IMR-90 (cell line): ENCODE data around the gene ERCC6. TPM values are rescaled to one million over a fixed set of nuclear protein-coding genes. Genes with fewer than 3 reads are reported as not detected.

Experiments used
- ATAC-seq: fragments of 200-7000 bp; cut with Tn5 transposase; 2 replicates; pipeline ENCODE4 v1.9.1; 2020; ENCODE audit warnings: low read depth, mild to moderate bottlenecking, moderate library complexity
- BruUV-seq: library from RNA; stranded (reverse); fragments of 400-500 nt; replicated peaks from 2 replicates; lab custom pipeline; 2021; lab: Mats Ljungman, UMichigan
- CTCF ChIA-PET: fragments of 300-600 bp; formaldehyde crosslinking; extraction: SDS; loops from one replicate; lab custom pipeline; 2021; ENCODE audit warnings: antibody characterized with exemption; lab: Yijun Ruan, JAX
- POLR2A ChIA-PET: fragments of 300-600 bp; sonication (Branson Sonifier 250); formaldehyde crosslinking; loops from one replicate; lab custom pipeline; 2022; ENCODE audit warnings: antibody characterized with exemption; ENCODE audit not compliant: unreplicated experiment; lab: Charles Lee
- DNase-seq: peaks from one replicate; pipeline ENCODE4 v3.0.0; 2013
- H2AFZ ChIP-seq: replicated peaks from 2 replicates; pipeline ENCODE3; 2013; ENCODE audit warnings: low read length, mild to moderate bottlenecking; ENCODE audit not compliant: poor library complexity
- H2AK5ac ChIP-seq: 2 replicates; pipeline ENCODE4 v1.6.1; 2013; ENCODE audit warnings: low read depth, low read length, inconsistent platforms
- H2AK9ac ChIP-seq: replicated peaks from 2 replicates; pipeline ENCODE3; 2013; ENCODE audit warnings: mild to moderate bottlenecking, low read depth, low read length, moderate library complexity; ENCODE audit not compliant: poor library complexity
- H2BK120ac ChIP-seq: 2 replicates; pipeline ENCODE4 v1.6.1; 2013; ENCODE audit warnings: low read depth, low read length, inconsistent platforms
- H2BK15ac ChIP-seq: 3 replicates; pipeline ENCODE4 v1.6.1; 2013; ENCODE audit warnings: low read depth, low read length, inconsistent platforms
- H2BK20ac ChIP-seq: 2 replicates; pipeline ENCODE4 v1.6.1; 2013; ENCODE audit warnings: low read depth, mild to moderate bottlenecking, inconsistent platforms, low read length, moderate library complexity
- H2BK5ac ChIP-seq: 2 replicates; pipeline ENCODE4 v1.6.1; 2013; ENCODE audit warnings: mild to moderate bottlenecking, low read depth, low read length, inconsistent platforms; ENCODE audit not compliant: poor library complexity, severe bottlenecking
- H3K14ac ChIP-seq: replicated peaks from 2 replicates; pipeline ENCODE4 v1.6.1; 2013; ENCODE audit warnings: low read depth, low read length, inconsistent platforms
- H3K18ac ChIP-seq: 2 replicates; pipeline ENCODE4 v1.6.1; 2013; ENCODE audit warnings: low read depth, low read length, control low read depth
- H3K23ac ChIP-seq: 2 replicates; pipeline ENCODE4 v1.6.1; 2013; ENCODE audit warnings: low read depth, low read length, inconsistent platforms
- H3K27ac ChIP-seq: 2 replicates; pipeline ENCODE4 v1.5.1; 2013; ENCODE audit warnings: mild to moderate bottlenecking, control low read depth, low read length; ENCODE audit not compliant: insufficient read depth
- H3K27me3 ChIP-seq: 2 replicates; pipeline ENCODE4 v1.6.1; 2013; ENCODE audit warnings: low read length; ENCODE audit not compliant: control insufficient read depth, insufficient read depth
- H3K36me3 ChIP-seq: 2 replicates; pipeline ENCODE4 v1.6.1; 2013; ENCODE audit warnings: low read length, mixed read lengths; ENCODE audit not compliant: control insufficient read depth, insufficient read depth
- H3K4ac ChIP-seq: 2 replicates; pipeline ENCODE4 v1.6.1; 2013; ENCODE audit warnings: low read depth, low read length, inconsistent platforms
- H3K4me1 ChIP-seq: 2 replicates; pipeline ENCODE4 v1.6.1; 2013; ENCODE audit warnings: low read length, mixed read lengths; ENCODE audit not compliant: control insufficient read depth, insufficient read depth
- H3K4me2 ChIP-seq: 2 replicates; pipeline ENCODE4 v1.6.1; 2013; ENCODE audit warnings: low read depth, mild to moderate bottlenecking, control low read depth, low read length, moderate library complexity
- H3K4me3 ChIP-seq: 2 replicates; pipeline ENCODE4 v1.5.1; 2013; ENCODE audit warnings: low read depth, mild to moderate bottlenecking, control low read depth, low read length, moderate library complexity; ENCODE audit not compliant: insufficient read depth
- H3K56ac ChIP-seq: 2 replicates; pipeline ENCODE4 v1.6.1; 2013; ENCODE audit warnings: low read length, inconsistent platforms; ENCODE audit not compliant: insufficient read depth; ENCODE audit errors: extremely low read depth
- H3K79me1 ChIP-seq, 2 experiments: 2 replicates each; pipeline ENCODE4 v1.6.1; 2013; ENCODE audit warnings: low read length in 2 of 2, inconsistent platforms in 1 of 2, low read depth in 1 of 2
- H3K9ac ChIP-seq: 2 replicates; pipeline ENCODE4 v1.6.1; 2013; ENCODE audit warnings: low read depth, low read length, control low read depth
- H3K9me1 ChIP-seq: 2 replicates; pipeline ENCODE4 v1.6.1; 2013; ENCODE audit warnings: low read length, inconsistent platforms; ENCODE audit not compliant: insufficient read depth
- H3K9me3 ChIP-seq: 2 replicates; pipeline ENCODE4 v1.6.1; 2013; ENCODE audit warnings: low read length; ENCODE audit not compliant: control insufficient read depth, insufficient read depth
- H4K20me1 ChIP-seq: 2 replicates; pipeline ENCODE4 v1.6.1; 2013; ENCODE audit warnings: low read length, inconsistent platforms; ENCODE audit not compliant: insufficient read depth
- H4K5ac ChIP-seq: 2 replicates; pipeline ENCODE4 v1.6.1; 2013; ENCODE audit warnings: mild to moderate bottlenecking, low read depth, low read length, control low read depth
- H4K8ac ChIP-seq, 2 experiments: 2 replicates each; pipeline ENCODE4 v1.6.1; 2013; ENCODE audit warnings: low read depth in 2 of 2, low read length in 2 of 2, control low read depth in 1 of 2, inconsistent platforms in 1 of 2
- H4K91ac ChIP-seq: 2 replicates; pipeline ENCODE4 v1.6.1; 2013; ENCODE audit warnings: low read depth, low read length, inconsistent platforms; ENCODE audit not compliant: insufficient read depth
- CEBPB ChIP-seq: IDR thresholded peaks from 2 replicates; pipeline ENCODE4 v1.6.1; 2012; ENCODE audit warnings: low read depth, low read length, improper control_type of control experiment
- CHD1 ChIP-seq: IDR thresholded peaks from 2 replicates; pipeline ENCODE4 v1.6.1; 2012; ENCODE audit warnings: low read depth, low read length, improper control_type of control experiment
- FOS ChIP-seq: fragments of 150-350 bp; IDR thresholded peaks from 2 replicates; pipeline ENCODE4 v1.6.1; 2016; ENCODE audit warnings: low read depth, low read length
- MXI1 ChIP-seq: IDR thresholded peaks from 2 replicates; pipeline ENCODE4 v1.6.1; 2012; ENCODE audit warnings: low read depth, mild to moderate bottlenecking, low read length, moderate library complexity, borderline replicate concordance
- POLR2A ChIP-seq: IDR thresholded peaks from 2 replicates; pipeline ENCODE4 v1.6.1; 2012; ENCODE audit warnings: mild to moderate bottlenecking, low read depth, low read length
- RAD21 ChIP-seq: IDR thresholded peaks from 2 replicates; pipeline ENCODE4 v1.6.1; 2012; ENCODE audit warnings: low read length, improper control_type of control experiment
- RFX5 ChIP-seq: IDR thresholded peaks from 2 replicates; pipeline ENCODE4 v1.8.0; 2012; ENCODE audit warnings: low read depth, mild to moderate bottlenecking, low read length, moderate library complexity
- WGBS, 2 experiments: methylation state at CpG; one replicate each; pipeline versions ENCODE4 v1.1.5 to v1.1.7; 2013; ENCODE audit warnings: missing lambda C conversion rate in 2 of 2; ENCODE audit not compliant: insufficient read length in 1 of 2; ENCODE audit errors: extremely low coverage in 2 of 2; 5-methylcytosine and 5-hydroxymethylcytosine counted together
- dilution Hi-C: fragments of 300-500 bp; cut with HindIII; formaldehyde crosslinking; loops from one replicate; pipeline ENCODE4 v1.14.3; 2018; ENCODE audit warnings: low sequenced_read_pairs; ENCODE audit not compliant: unreplicated experiment
- in situ Hi-C: fragments of 300-500 bp; cut with MboI; formaldehyde crosslinking; loops from 3 replicates; pipeline ENCODE4 v1.14.3; 2019; ENCODE audit warnings: low sequenced_read_pairs, inconsistent platforms, mixed read lengths
- intact Hi-C: fragments of 100-400 bp; cut with micrococcal nuclease; formaldehyde crosslinking; loops from 2 replicates; pipeline ENCODE4 v1.10.0; 2022
- polyA plus RNA-seq, 3 experiments: library from polyadenylated mRNA; depleted of rRNA; stranded (reverse); fragments of >200 nt; gene quantifications; 2 replicates each; pipeline ENCODE4 v1.2.3, GENCODE V29; 2012; ENCODE audit warnings: low replicate concordance in 1 of 3
- total RNA-seq: library from RNA; depleted of rRNA; stranded (reverse); fragments of >200 nt; gene quantifications from 2 replicates; pipeline ENCODE4 v1.2.3, GENCODE V29; 2012

Gene ERCC6
- total and polyA plus RNA-seq, 2 of the 4 experiments (the other 2 are of a cell fraction): 7.3 to 14.9 TPM

GRCh38 chr10:49542353-49542752 lies 3.4 kb upstream of the ERCC6 start:
- no peak overlapping the region for H2AK5ac ChIP-seq
- H3K4me3 ChIP-seq: no peak overlapping the region
- no peaks in the 10 kb centered on the region for H4K20me1 ChIP-seq
- H2AK9ac ChIP-seq: no peak overlapping the region
- no peaks in the 10 kb centered on the region for H3K36me3 ChIP-seq
- H2BK20ac ChIP-seq: no peak overlapping the region
- H3K4ac ChIP-seq: no peak overlapping the region
- CTCF ChIA-PET: no interaction called here
- H3K9me3 ChIP-seq: 0 out of 2 replicates have a peak, but pooled peaks cover 2% of the 10 kb centered on the region
- H3K4me1 ChIP-seq: peaks cover 6% of the 10 kb centered on the region
- no peak overlapping the region for H4K8ac ChIP-seq
- no TSS peak for BruUV-seq
- H3K79me1 ChIP-seq: peaks cover 10 to 12% of the 10 kb centered on the region in 2 experiments
- ATAC-seq (no peak), DNase-seq (no peak)
- H3K4me2 ChIP-seq: no peak overlapping the region
- POLR2A ChIA-PET: no interaction called here
- dilution Hi-C loops (no loop called here), in situ Hi-C loops (no loop called here), intact Hi-C loops (no loop called here)
- no peak overlapping the region for H4K91ac ChIP-seq
- TF ChIP-seq POLR2A (no peak), CEBPB (no peak), RAD21 (no peak), MXI1 (no peak), CHD1 (no peak), RFX5 (no peak), FOS (no peak)
- H3K27me3 ChIP-seq: no peaks in the 10 kb centered on the region
- H3K14ac ChIP-seq: no peak overlapping the region
- H2AFZ ChIP-seq: no peak overlapping the region
- H3K56ac ChIP-seq: no peak overlapping the region
- WGBS, 2 experiments: no CpG with 5 or more reads among the region's 4 CpGs
- peaks cover 5% of the 10 kb centered on the region for H3K9me1 ChIP-seq
- H2BK120ac ChIP-seq: no peak overlapping the region
- H3K18ac ChIP-seq: no peak overlapping the region
- no peak overlapping the region for H4K5ac ChIP-seq
- H3K23ac ChIP-seq: no peak overlapping the region
- H3K9ac ChIP-seq: no peak overlapping the region
- no peak overlapping the region for H2BK15ac ChIP-seq
- H2BK5ac ChIP-seq: no peak overlapping the region
- H3K27ac ChIP-seq: no peak overlapping the region
